ENCODE data around the gene KCNH3.
A peak's percentile ranks its signal among the peaks of the same experiment; 100 is the strongest.

KCNH3 gene

GRCh38 chr12:49552899-49553298, 14.1 kb downstream of the KCNH3 start:
- no peak for DNase-seq (ENCODE audit: low read depth in 1 of 2, low spot score in 1 of 2)
- in situ Hi-C loops (cut with HindIII; ENCODE audit: low pct_unique_long_range_greater_than_20kb, low sequenced_read_pairs): no loop called here
- no peak for TF ChIP-seq JUND (IDR thresholded peaks at IDR 0.05; ENCODE audit: low read depth)

- no peak for TF ChIP-seq JUND (IDR thresholded peaks at IDR 0.05; ENCODE audit: low read depth)
- in situ Hi-C loops (cut with HindIII; ENCODE audit: low pct_unique_long_range_greater_than_20kb, low sequenced_read_pairs): no loop called here
- DNase-seq (ENCODE audit: low read depth in 1 of 2, low spot score in 1 of 2): peak; percentile 78 to 80
Measured at GRCh38 chr12:49553512-49554088, 14.8 kb downstream of the KCNH3 start.

- TF ChIP-seq JUND (IDR thresholded peaks at IDR 0.05; ENCODE audit: low read depth): no peak
- DNase-seq (ENCODE audit: low read depth in 1 of 2, low spot score in 1 of 2): no peak
- in situ Hi-C loops (cut with HindIII; ENCODE audit: low pct_unique_long_range_greater_than_20kb, low sequenced_read_pairs): no loop called here
Measured at GRCh38 chr12:49554266-49554665, 15.4 kb downstream of the KCNH3 start.

DNA sequence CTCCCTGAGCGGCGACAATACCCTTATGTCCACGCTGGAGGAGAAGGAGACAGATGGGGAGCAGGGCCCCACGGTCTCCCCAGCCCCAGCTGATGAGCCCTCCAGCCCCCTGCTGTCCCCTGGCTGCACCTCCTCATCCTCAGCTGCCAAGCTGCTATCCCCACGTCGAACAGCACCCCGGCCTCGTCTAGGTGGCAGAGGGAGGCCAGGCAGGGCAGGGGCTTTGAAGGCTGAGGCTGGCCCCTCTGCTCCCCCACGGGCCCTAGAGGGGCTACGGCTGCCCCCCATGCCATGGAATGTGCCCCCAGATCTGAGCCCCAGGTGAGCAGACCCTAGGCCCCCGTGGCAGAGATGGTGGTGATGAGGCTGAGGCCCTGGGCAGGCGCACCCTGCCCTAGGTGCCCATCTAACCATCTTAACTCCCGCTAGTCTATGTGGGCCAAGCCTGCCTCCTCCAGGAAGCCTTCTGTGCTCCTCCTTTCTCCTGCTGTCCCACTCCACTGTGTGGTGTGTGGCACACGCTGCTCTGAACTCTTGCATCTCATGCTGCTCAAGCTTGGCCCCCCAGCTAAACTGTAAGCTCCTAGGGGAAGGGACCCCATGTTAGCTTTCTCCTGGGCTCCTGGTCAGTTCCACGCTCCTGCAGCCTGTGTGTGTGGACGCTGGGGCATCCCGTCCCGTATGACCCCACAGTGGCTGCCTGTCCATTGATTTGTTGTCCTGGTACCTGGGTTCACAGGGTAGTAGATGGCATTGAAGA, 17.0 kb downstream of the KCNH3 start:
- no peak for TF ChIP-seq JUND (IDR thresholded peaks at IDR 0.05; ENCODE audit: low read depth)
- in situ Hi-C loops (cut with HindIII; ENCODE audit: low pct_unique_long_range_greater_than_20kb, low sequenced_read_pairs): no loop called here
- no peak for DNase-seq (ENCODE audit: low read depth in 1 of 2, low spot score in 1 of 2)

GRCh38 chr12:49556391-49557186, 17.8 kb downstream of the KCNH3 start:
- no peak for TF ChIP-seq JUND (IDR thresholded peaks at IDR 0.05; ENCODE audit: low read depth)
- no peak for DNase-seq (ENCODE audit: low read depth in 1 of 2, low spot score in 1 of 2)
- in situ Hi-C loops (cut with HindIII; ENCODE audit: low pct_unique_long_range_greater_than_20kb, low sequenced_read_pairs): no loop called here

- no peak for DNase-seq (ENCODE audit: low read depth in 1 of 2, low spot score in 1 of 2)
- TF ChIP-seq JUND (IDR thresholded peaks at IDR 0.05; ENCODE audit: low read depth): no peak
- in situ Hi-C loops (cut with HindIII; ENCODE audit: low pct_unique_long_range_greater_than_20kb, low sequenced_read_pairs): no loop called here
Measured at GRCh38 chr12:49557187-49557916, 18.5 kb downstream of the KCNH3 start.

DNA sequence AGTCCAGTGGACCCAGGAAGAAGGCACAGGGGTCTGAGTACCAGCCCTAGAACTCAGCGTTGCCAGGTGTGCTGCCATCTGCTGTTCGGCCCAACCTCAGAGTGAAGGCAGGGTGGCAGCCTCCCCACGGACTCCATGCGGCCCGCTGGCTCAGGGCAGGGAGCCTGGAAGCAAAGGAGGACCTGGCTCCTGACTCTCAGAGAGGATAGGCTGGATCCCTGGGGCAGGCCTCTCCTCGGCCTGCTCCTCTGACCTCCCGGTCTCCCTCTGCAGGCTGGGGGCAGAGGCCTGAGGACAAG, 19.0 kb downstream of the KCNH3 start:
- DNase-seq (ENCODE audit: low read depth in 1 of 2, low spot score in 1 of 2): peak; percentile 20 to 43

GRCh38 chr12:49558526-49558925, 19.7 kb downstream of the KCNH3 start:
- TF ChIP-seq JUND (IDR thresholded peaks at IDR 0.05; ENCODE audit: low read depth): no peak
- no peak for DNase-seq (ENCODE audit: low read depth in 1 of 2, low spot score in 1 of 2)
- in situ Hi-C loops (cut with HindIII; ENCODE audit: low pct_unique_long_range_greater_than_20kb, low sequenced_read_pairs): no loop called here

More for the DNA sequence above, 19.0 kb downstream of the KCNH3 start:
- no peak for TF ChIP-seq JUND (IDR thresholded peaks at IDR 0.05; ENCODE audit: low read depth)
- in situ Hi-C loops (cut with HindIII; ENCODE audit: low pct_unique_long_range_greater_than_20kb, low sequenced_read_pairs): no loop called here

- no peak for DNase-seq (ENCODE audit: low read depth in 1 of 2, low spot score in 1 of 2)
- no peak for TF ChIP-seq JUND (IDR thresholded peaks at IDR 0.05; ENCODE audit: low read depth)
- in situ Hi-C loops (cut with HindIII; ENCODE audit: low pct_unique_long_range_greater_than_20kb, low sequenced_read_pairs): no loop called here
Measured at GRCh38 chr12:49559011-49559675, 20.3 kb downstream of the KCNH3 start.

DNA sequence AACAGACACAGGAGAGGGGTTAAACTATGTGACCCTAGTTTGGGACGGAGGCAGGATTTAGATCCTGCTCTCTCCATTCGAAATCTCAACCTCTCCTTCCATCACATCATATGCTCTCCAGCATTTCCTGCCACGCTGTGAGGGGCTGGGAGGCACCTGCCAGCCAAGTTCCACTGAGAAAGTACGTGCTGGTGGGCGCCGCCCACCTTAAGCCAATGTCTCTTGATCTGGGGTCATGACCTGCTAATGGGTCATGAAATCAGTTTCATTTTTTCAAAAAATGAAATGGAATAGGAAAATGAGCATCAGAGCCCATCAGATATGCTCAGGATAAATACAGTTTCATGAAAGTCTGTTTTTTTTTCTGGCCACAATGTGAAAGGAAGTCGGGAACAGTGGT, 21.9 kb downstream of the KCNH3 start:
- TF ChIP-seq JUND (IDR thresholded peaks at IDR 0.05; ENCODE audit: low read depth): no peak
- in situ Hi-C loops (cut with HindIII; ENCODE audit: low pct_unique_long_range_greater_than_20kb, low sequenced_read_pairs): no loop called here
- no peak for DNase-seq (ENCODE audit: low read depth in 1 of 2, low spot score in 1 of 2)

- no peak for DNase-seq (ENCODE audit: low read depth in 1 of 2, low spot score in 1 of 2)
- in situ Hi-C loops (cut with HindIII; ENCODE audit: low pct_unique_long_range_greater_than_20kb, low sequenced_read_pairs): no loop called here
- no peak for TF ChIP-seq JUND (IDR thresholded peaks at IDR 0.05; ENCODE audit: low read depth)
Measured at GRCh38 chr12:49562233-49562632, 23.4 kb downstream of the KCNH3 start.

DNA sequence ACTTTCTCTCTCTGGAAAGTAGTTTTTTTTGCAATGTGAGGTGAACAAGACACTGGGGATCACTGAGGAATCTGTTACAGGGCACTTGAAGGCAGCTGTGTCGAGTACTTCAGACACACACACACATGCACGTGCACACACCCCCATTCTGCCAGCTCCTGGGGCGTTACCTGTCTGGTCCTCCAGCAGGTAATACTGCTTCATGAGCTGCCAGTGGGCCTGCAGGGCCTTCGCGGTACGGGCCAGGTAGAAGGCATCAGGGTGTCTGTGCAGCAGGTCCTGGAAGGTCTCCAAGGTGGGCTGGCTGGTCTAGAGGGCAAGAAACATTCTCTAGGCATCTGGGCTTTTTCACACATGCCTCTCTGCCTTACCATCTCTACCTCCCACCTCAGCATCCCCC, 24.0 kb downstream of the KCNH3 start:
- TF ChIP-seq JUND (IDR thresholded peaks at IDR 0.05; ENCODE audit: low read depth): no peak
- in situ Hi-C loops (cut with HindIII; ENCODE audit: low pct_unique_long_range_greater_than_20kb, low sequenced_read_pairs): no loop called here
- DNase-seq (ENCODE audit: low read depth in 1 of 2, low spot score in 1 of 2): no peak
